GM18909 (cell line): ENCODE results near the gene BCKDHB.

Experiments used
- ATAC-seq: cut with Tn5 transposase; IDR thresholded peaks from one replicate; pipeline ENCODE4 v1.9.1; 2021; ENCODE audit warnings: mild to moderate bottlenecking; ENCODE audit not compliant: unreplicated experiment, poor library complexity

The BCKDHB gene

DNA sequence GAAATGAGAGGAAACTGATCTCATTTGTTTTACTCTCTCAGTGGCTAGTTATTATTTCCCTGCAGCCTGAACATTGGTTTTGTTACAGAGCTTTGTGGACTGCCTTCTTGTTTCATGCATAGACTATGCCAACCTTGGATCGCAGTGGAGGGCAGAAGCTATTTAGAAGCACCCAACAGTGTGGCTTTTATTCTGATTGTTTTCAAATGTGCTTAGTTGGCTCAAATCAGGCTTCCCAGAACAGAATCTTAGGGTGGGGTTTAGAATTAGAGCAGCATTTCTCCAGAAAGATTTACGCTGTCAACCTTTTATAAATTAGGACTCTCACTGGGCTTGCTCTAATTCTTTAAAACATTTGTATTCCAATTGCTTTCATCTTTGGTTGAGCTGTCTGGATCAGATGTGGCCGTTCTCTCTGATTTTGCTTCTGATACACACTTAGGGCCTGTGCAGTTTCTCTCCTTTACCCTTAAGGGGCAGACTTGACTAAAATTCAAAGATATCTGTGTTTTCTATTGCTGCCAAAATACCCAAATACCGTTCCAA, 210.3 kb downstream of the BCKDHB start:
- no peak for ATAC-seq

GRCh38 chr6:80319196-80319595, 212.7 kb downstream of the BCKDHB start:
- ATAC-seq: no peak

- ATAC-seq: no peak
Observed at GRCh38 chr6:80321011-80321410, 214.5 kb downstream of the BCKDHB start.

DNA sequence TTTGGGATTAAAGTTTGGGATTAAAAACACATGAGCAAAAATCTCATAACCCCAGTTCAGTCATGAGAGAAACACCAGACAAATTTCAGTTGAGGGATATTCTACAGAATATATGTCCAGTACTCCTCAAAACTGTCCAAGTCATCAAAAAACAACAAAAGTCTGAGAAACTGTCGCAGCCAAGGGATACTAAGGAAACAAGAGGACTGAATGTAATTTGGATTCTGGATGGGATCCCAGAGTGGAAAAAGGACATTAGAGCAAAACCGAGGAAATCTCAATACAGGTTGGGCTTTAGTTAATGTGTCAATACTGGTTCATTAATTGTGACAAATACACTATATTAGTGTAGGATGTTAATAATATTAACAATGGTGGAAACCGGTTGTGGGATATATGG, 219.3 kb downstream of the BCKDHB start:
- ATAC-seq: no peak

- no peak for ATAC-seq
Observed at GRCh38 chr6:80328652-80329051, 222.2 kb downstream of the BCKDHB start.

DNA sequence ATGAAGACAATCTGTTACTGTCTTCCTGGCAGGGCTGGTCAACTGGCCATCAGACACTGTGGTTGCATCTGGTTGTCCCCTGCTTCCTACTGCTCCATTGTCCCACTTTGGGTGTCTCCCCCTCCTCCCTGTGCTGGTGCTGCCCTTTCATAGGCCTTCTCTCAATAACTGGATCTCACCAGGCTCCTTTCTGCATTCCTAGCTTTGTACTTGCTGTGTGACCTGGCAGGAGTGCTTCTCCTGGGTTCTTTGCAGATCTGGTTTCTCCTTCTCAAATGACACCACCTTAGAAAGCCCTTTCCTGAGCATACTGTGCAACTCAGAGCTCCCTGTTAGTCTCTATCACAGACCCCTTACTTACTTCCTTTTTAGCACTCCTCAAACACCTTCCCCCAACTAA, 223.0 kb downstream of the BCKDHB start:
- ATAC-seq: no peak

DNA sequence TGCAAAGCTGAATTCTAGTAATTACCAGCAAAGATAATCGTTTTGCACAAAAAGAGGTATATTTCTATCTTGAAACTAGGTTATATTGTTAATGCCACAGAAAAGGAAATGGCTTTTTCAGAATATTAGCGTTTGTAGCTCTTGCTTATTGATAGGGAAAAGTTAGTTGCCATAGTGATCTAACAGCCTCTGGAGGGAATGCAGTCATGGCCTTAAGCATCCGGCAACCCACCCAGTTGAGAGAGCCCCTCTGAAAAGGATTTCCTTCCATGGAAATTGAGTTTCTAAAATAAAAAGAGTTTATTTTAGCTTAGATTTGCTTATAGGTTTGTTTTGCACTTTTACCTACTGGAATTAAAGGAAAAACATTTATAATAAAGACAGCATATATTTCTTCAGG, 224.5 kb downstream of the BCKDHB start:
- no peak for ATAC-seq

- no peak for ATAC-seq
Observed at GRCh38 chr6:80331522-80331921, 225.1 kb downstream of the BCKDHB start.

GRCh38 chr6:80331974-80332373, 225.5 kb downstream of the BCKDHB start:
- no peak for ATAC-seq

- no peak for ATAC-seq
Observed at GRCh38 chr6:80333342-80333741, 226.9 kb downstream of the BCKDHB start.

DNA sequence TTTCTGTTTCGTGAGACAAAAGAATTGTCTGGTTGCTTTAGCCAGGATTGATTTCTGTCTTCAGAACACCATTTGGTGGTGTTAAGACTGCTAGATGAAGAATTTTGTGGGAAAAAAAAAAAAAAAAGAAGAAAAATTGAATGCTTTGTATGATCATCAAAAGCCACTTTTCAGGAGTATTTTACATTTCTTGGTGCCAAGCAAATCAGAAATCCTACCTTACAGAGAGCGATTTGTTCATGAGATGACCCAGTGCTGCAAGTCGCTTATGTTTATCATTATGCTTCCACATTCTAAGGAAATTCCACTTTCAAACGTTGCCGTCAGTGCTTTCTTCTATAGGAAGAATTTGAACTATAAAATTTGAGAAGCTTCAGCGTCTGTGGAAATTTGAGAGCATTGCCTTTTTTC, 228.7 kb downstream of the BCKDHB start:
- no peak for ATAC-seq

DNA sequence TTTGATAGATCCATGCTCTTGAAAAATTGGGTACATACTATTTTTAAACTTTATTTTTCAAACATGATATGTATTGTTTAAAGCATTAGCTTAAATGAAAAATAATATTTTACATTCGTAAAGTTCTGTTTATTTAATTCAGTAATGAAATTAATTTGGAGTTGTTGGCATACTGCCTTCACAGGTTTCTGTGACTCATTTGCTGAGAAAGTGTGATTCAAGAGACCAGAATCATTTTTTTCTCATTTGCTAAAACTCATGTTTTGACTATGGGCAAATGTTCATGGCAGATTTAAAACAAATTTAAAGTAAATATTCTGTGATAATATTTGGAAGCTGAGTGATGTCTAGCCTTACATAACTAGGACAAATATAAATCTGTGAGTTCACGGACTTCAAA, 230.4 kb downstream of the BCKDHB start:
- no peak for ATAC-seq

DNA sequence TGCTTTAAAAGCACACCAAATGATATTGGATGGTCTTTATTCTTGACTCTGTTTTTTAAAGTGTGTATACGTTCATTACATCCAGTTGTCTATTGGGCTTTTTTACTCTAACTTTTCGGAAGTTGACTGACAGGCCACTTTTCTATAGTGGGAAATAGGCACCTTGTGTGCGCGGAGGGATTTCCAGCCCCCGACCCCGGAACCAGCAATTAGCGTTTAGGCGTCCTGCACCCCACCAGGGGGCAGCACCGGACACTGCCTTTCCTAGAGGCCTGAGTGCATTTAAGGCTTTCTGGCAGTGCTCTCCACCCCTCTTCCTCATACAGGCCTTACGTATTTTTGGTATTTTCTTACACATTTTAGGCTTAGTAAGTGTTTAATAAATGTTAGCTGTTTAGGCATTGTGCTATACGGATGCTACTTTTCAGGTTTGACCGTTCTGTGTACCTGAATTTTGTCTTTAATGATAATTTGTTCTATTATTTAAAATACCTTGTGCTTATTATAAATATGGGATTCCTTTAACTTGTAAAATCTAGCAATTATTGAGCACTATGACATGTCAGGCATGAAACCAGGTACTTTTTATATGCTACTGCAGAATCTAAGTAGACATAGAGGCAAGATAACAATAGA, 231.8 kb downstream of the BCKDHB start:
- ATAC-seq: peak; percentile 93

- ATAC-seq: no peak
Observed at GRCh38 chr6:80339421-80339820, 232.9 kb downstream of the BCKDHB start.

- ATAC-seq: no peak
Observed at GRCh38 chr6:80340280-80340679, 233.8 kb downstream of the BCKDHB start.

DNA sequence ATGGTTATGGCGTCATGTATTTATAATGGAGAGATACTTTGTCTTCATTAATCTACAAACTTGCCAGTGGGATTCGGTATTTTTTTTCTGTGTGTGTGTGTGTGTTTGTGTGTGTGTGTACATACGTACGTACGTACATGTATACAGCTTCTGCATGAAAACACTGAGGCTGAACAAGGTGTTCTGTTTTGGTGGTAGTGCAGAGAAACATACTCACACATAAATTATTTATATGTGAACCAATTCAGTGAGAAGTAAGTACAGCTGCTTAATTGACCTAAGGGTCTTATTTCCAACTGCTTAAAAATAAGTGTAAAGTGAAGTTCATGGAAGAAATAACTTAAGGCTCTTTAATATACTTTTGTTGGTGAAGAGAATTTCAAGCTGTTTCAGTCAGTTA, 234.2 kb downstream of the BCKDHB start:
- ATAC-seq: no peak

DNA sequence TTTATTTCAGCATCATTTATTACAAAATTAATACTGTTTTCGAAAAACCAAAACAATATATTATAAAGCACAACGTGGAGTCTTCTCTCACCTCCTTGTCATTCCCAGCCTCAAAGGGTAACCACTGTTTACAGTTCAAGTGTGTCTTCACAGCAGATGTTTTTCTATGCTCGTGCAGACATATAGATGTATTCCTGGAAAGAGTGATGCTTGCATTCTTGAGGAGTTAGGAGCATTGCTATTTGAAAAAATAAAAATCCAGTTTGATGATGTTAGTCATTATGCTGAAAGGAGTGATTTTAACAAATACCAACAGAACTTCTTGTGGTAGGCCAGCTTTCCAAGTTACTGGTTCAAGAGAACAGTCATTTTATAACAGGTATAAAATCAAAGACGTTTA, 234.9 kb downstream of the BCKDHB start:
- ATAC-seq: no peak

DNA sequence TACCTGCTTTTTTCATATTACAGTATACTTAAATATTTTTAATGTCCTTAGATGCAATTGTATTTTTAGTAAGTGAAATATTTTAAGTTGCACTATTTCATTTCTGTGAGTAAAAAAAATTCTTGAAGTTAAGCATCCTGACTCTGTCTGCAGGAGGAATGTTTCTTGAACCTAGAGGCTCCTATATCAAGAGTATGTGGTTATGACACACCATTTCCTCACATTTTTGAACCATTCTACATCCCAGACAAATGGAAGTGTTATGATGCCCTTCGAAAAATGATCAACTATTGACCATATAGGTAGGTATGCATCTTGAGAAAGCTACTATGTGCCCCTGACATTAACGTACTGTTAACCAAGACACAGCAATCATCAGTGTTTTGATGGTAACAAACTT, 237.0 kb downstream of the BCKDHB start:
- ATAC-seq: no peak

DNA sequence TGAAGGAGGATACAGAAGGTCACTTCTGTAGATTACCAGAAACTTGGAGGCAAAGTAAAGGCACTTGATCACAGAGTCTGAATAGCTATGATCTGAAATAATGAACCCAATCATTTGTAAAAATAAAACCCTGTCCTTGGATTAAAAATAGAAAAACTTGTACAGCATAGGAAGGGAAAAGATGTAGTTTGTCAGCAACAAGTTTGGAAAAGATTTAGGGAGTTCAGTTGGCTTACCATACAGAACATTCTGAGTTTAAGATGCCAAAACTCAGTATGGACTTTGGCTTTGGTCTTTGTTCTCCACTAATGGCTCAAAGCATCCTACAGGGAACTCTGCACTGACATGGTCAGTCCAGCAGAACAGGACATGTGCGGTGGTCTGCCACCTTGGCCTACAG, 240.6 kb downstream of the BCKDHB start:
- no peak for ATAC-seq

DNA sequence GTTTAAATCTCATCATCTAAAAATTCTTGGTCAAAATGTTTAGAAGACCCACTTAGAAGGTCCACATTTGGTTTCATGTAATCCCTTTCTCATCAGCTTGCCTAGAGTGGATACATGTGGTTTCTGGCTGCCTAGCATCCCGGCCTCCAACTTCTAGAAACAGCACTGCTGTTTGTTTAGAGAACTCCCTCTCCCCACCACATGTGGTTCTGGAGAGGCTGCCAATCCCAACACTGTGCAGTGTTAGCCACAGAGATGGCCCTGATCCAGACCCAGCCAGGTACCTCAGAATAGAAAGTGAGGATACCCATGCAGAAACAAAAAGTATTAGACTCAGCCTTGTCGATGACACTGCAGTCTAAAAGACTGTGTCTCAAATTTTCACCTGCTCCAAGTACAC, 241.8 kb downstream of the BCKDHB start:
- no peak for ATAC-seq

GRCh38 chr6:80356000-80356399, 249.5 kb downstream of the BCKDHB start:
- ATAC-seq: no peak

GRCh38 chr6:80356545-80356944, 250.1 kb downstream of the BCKDHB start:
- no peak for ATAC-seq

DNA sequence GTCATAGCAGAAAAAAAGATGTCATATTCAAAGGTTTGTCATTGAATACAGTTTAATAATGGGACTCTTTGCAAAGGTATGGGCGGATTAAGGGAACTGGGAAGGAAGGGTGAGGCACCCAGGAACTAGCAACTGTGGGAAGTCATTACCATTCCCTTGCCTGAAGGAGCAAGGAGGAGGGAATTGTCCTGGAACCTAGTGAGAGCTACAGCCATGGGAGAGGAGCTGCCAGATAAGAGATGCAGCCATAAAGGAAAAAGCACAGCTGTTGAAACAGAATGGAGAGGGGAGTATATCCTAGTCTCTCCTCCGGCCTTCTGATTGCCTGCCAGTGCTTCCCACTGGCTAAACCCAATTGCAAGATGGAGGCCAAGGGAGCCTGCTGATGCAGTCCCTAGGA, 250.6 kb downstream of the BCKDHB start:
- ATAC-seq: no peak
